ENCODE data around the gene PSME3IP1. TPM values are rescaled to one million over a fixed set of nuclear protein-coding genes. Genes with fewer than 3 reads are reported as not detected.

The PSME3IP1 gene
- total and polyA plus RNA-seq, 12 donors, result 32.9 to 129 (median 67.8) TPM

DNA sequence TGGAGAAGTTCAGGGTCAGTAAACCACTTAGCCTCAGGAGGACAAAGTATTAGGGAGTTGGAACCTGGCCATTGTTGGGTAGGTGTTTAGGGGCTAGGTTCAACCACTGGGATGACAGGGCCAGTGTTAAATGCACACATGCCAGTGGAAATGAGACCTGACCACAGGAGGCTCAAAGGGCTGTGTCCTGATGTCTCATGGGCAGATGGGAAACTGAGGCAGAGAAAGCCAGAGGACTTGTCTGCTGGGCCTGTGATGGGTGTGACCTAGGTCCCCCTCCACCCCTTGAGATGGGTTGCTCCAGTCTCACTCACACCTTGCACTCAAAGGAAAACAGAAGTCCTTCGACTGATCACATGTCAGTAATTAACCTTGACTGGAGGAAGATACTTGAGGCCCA lies 77.4 kb downstream of the PSME3IP1 start:
- no peak for DNase-seq
- WGBS, 4 donors, result 41 to 64% (median 56%) methylated on average over 1 of the region's 1 CpG
- Histone ChIP-seq H3K4me1 (replicated peaks in 1 of 2) (peaks cover 0 to 14% of the 10 kb centered on the region in 2 donors), H3K4me3 (no peak overlapping the region), H3K36me3 (replicated peaks in 1 of 2) (peaks cover 0 to 3% of the 10 kb centered on the region in 2 donors), H3K9me3 (replicated peaks in 1 of 3) (no peaks in the 10 kb centered on the region), H3K27me3 (no peaks in the 10 kb centered on the region), H3K27ac (no peak overlapping the region)
- TF ChIP-seq, protein P1, sequence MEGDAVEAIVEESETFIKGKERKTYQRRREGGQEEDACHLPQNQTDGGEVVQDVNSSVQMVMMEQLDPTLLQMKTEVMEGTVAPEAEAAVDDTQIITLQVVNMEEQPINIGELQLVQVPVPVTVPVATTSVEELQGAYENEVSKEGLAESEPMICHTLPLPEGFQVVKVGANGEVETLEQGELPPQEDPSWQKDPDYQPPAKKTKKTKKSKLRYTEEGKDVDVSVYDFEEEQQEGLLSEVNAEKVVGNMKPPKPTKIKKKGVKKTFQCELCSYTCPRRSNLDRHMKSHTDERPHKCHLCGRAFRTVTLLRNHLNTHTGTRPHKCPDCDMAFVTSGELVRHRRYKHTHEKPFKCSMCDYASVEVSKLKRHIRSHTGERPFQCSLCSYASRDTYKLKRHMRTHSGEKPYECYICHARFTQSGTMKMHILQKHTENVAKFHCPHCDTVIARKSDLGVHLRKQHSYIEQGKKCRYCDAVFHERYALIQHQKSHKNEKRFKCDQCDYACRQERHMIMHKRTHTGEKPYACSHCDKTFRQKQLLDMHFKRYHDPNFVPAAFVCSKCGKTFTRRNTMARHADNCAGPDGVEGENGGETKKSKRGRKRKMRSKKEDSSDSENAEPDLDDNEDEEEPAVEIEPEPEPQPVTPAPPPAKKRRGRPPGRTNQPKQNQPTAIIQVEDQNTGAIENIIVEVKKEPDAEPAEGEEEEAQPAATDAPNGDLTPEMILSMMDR (IDR thresholded peaks at IDR 0.05), result no peak
- TF ChIP-seq POLR2A (IDR thresholded peaks at IDR 0.05), result no peak
- intact Hi-C loops (cut with DNase I), result loop anchor here in 1 of 2 donors (10.0 kb wide), 1 partner anchor 306 kb away; no protein-coding TSS in a partner anchor

DNA sequence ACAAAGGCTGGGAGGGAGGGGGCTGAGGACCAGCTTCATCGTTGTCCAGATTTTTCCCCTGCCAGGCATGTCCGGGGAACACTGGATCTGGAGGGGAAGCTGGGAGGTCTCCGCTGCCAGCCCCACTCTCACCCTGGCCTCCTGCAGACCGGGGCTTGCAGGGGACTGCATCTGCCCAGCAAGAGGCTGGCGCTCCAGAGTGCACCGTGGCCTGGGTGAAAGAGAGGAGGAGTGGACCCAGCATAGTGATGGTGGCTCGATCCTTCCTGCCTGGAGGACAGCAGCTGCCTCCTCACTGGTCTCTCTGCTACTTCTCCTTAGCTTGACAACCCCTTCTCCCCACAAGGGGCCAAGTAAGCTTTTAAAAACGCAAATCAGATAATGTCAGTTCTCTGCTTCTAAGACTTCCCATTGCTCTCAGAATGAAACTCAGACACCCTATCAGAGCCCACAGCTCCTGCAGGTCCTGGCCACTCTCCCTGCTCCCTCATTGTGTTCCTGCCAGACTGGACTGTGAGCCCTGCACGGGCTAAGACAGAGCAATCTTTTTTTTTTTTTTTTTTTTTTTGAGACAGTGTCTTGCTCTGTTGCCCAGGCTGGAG lies 78.4 kb downstream of the PSME3IP1 start:
- peaks cover 0 to 7% of the 10 kb centered on the region in 2 donors for H3K4me1 ChIP-seq (replicated peaks in 1 of 2)
- intact Hi-C loops (cut with DNase I), result loop anchor here in 1 of 2 donors (10.0 kb wide), 1 partner anchor 307 kb away; no protein-coding TSS in a partner anchor
- WGBS, 4 donors, result 72 to 85% (median 78%) methylated on average over 7 to 9 of the region's 9 CpGs
- DNase-seq, result no peak
- H3K36me3 ChIP-seq (replicated peaks in 1 of 2), result no peaks in the 10 kb centered on the region
- no peak for TF ChIP-seq POLR2A (IDR thresholded peaks at IDR 0.05)
- TF ChIP-seq, protein P1 (IDR thresholded peaks at IDR 0.05), result no peak
- H3K27me3 ChIP-seq, result no peaks in the 10 kb centered on the region
- H3K4me3 ChIP-seq, result no peak overlapping the region
- H3K27ac ChIP-seq, result no peak overlapping the region
- H3K9me3 ChIP-seq (replicated peaks in 1 of 3), result no peaks in the 10 kb centered on the region

DNA sequence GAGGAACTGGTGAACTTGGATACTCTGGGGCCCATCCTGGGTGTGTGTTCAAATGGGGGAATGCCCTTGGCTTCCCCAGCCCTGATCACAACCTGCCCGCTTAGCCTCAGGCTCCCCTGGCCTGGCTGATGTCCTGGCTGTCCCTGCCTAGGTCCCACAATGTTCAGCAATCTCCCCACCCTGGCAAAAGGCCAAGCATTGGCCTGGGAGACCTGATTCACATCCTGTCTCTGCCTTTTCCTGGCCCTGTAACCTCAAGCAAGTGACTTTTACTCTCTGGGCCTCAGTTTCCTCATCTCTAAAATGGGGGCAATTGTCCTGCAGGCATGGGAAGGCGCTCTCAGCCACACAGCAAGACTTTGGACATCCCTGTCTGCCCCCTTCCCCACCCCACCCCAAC lies 79.1 kb downstream of the PSME3IP1 start:
- WGBS, 4 donors, result 92 to 100% (median 99%) methylated on average over 1 to 2 of the region's 2 CpGs
- Histone ChIP-seq H3K4me1 (replicated peaks in 1 of 2) (peaks cover 0 to under 1% of the 10 kb centered on the region in 2 donors), H3K27ac (no peak overlapping the region), H3K36me3 (replicated peaks in 1 of 2) (no peaks in the 10 kb centered on the region), H3K9me3 (replicated peaks in 1 of 3) (no peaks in the 10 kb centered on the region), H3K4me3 (no peak overlapping the region), H3K27me3 (no peaks in the 10 kb centered on the region)
- intact Hi-C loops (cut with DNase I), result loop anchor here in 1 of 2 donors (10.0 kb wide), 1 partner anchor 308 kb away; no protein-coding TSS in a partner anchor
- TF ChIP-seq, protein P1 (IDR thresholded peaks at IDR 0.05), result no peak
- TF ChIP-seq POLR2A (IDR thresholded peaks at IDR 0.05), result no peak
- peak in 3 of 7 donors; percentile 33 to 49 (median 41) for DNase-seq

DNA sequence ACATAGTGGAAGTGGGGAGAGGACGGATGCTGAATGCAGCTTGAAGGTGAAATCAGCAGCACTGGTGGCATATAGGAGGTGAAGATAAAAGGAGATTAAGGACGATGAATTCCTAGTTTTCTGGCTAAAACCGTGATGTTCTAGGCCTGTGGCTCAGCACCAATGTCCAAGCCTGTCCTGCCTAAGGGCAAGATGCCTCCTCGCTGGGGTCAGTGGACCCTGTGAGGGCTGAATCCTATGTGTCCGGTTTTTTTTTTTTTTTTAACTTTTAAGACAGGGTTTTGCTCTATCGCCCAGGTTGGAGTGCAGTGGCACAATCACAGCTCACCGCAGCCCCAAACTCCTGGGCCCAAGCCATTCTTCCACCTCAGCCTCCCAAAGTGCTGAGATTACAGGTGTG lies 80.7 kb downstream of the PSME3IP1 start:
- Histone ChIP-seq H3K27ac (no peak overlapping the region), H3K4me3 (no peak overlapping the region), H3K9me3 (replicated peaks in 1 of 3) (no peaks in the 10 kb centered on the region), H3K27me3 (no peaks in the 10 kb centered on the region), H3K36me3 (replicated peaks in 1 of 2) (no peaks in the 10 kb centered on the region), H3K4me1 (replicated peaks in 1 of 2) (no peaks in the 10 kb centered on the region)
- 82 to 89% (median 87%) methylated on average over 7 of the region's 7 CpGs for WGBS, 4 donors
- TF ChIP-seq POLR2A (IDR thresholded peaks at IDR 0.05), result no peak
- TF ChIP-seq, protein P1 (IDR thresholded peaks at IDR 0.05), result no peak
- intact Hi-C loops (cut with DNase I), result loop anchor here in 1 of 2 donors (10.0 kb wide), 1 partner anchor 310 kb away; no protein-coding TSS in a partner anchor
- DNase-seq, result no peak

Measured in adrenal gland (tissue), 12 donors.